HepG2 (cell line): Measurements from ENCODE around the gene SEMA7A. TPM values are rescaled to one million over a fixed set of nuclear protein-coding genes. Genes with fewer than 3 reads are reported as not detected.
A peak's percentile ranks its signal among the peaks of the same experiment; 100 is the strongest.

Source experiments
- CERS6 ChIP-seq: sonication (generic); formaldehyde crosslinking; IDR thresholded peaks from 2 replicates; pipeline ENCODE4 v1.5.0; 2020; ENCODE audit warnings: missing genetic modification reagents
- EP300 ChIP-seq, 3 experiments: sonication (generic) in 1 of 3; formaldehyde crosslinking in 1 of 3; IDR thresholded peaks; 2 replicates each; pipeline versions ENCODE4 v1.5.1 to v1.6.1; 2011 to 2020; ENCODE audit warnings: low read depth in 2 of 3, low read length in 2 of 3, borderline replicate concordance in 1 of 3, improper control_type of control experiment in 1 of 3, mild to moderate bottlenecking in 1 of 3, missing genetic modification reagents in 1 of 3, moderate library complexity in 1 of 3
- HDAC1 ChIP-seq: sonication (generic); formaldehyde crosslinking; IDR thresholded peaks from 2 replicates; pipeline ENCODE4 v1.5.1; 2020; ENCODE audit warnings: mild to moderate bottlenecking, missing genetic modification reagents
- IRF1 ChIP-seq: sonication (generic); formaldehyde crosslinking; IDR thresholded peaks from 2 replicates; pipeline ENCODE4 v1.4.0; 2020; ENCODE audit warnings: low read depth, mild to moderate bottlenecking, missing genetic modification reagents
- NFYB ChIP-seq: sonication (generic); formaldehyde crosslinking; IDR thresholded peaks from 2 replicates; pipeline ENCODE4 v1.4.0; 2020; ENCODE audit warnings: missing genetic modification reagents
- SKI ChIP-seq: fragments of 450-650 bp; IDR thresholded peaks from one replicate; pipeline ENCODE4 v1.6.1; 2018; ENCODE audit warnings: mild to moderate bottlenecking; ENCODE audit not compliant: partially characterized antibody
- SMAD1 ChIP-seq: sonication (generic); formaldehyde crosslinking; IDR thresholded peaks from 2 replicates; pipeline ENCODE4 v1.4.0; 2020; ENCODE audit warnings: missing genetic modification reagents, low read depth, mild to moderate bottlenecking, borderline replicate concordance
- SMYD3 ChIP-seq: sonication (generic); formaldehyde crosslinking; IDR thresholded peaks from 2 replicates; pipeline ENCODE4 v1.8.1; 2023; ENCODE audit warnings: mild to moderate bottlenecking, missing genetic modification reagents
- STAT5B ChIP-seq: sonication (generic); formaldehyde crosslinking; IDR thresholded peaks from 2 replicates; pipeline ENCODE4 v1.4.0; 2020; ENCODE audit warnings: missing genetic modification reagents
- THYN1 ChIP-seq: sonication (generic); formaldehyde crosslinking; IDR thresholded peaks from 2 replicates; pipeline ENCODE4 v1.8.1; 2023; ENCODE audit warnings: low read depth, mild to moderate bottlenecking, moderate library complexity, missing genetic modification reagents, borderline replicate concordance
- UBTF ChIP-seq: sonication (generic); formaldehyde crosslinking; IDR thresholded peaks from 2 replicates; pipeline ENCODE4 v1.4.0; 2020; ENCODE audit warnings: mild to moderate bottlenecking, missing genetic modification reagents
- ZBTB14 ChIP-seq: sonication (generic); formaldehyde crosslinking; IDR thresholded peaks from 2 replicates; pipeline ENCODE4 v1.4.0; 2020; ENCODE audit warnings: missing genetic modification reagents
- ZNF281 ChIP-seq: sonication (generic); formaldehyde crosslinking; IDR thresholded peaks from 2 replicates; pipeline ENCODE4 v1.4.0; 2020; ENCODE audit warnings: missing genetic modification reagents, borderline replicate concordance
- ZNF484 ChIP-seq: sonication (generic); formaldehyde crosslinking; IDR thresholded peaks from 2 replicates; pipeline ENCODE4 v1.5.1; 2020; ENCODE audit warnings: mild to moderate bottlenecking, low read depth, missing genetic modification reagents, borderline replicate concordance
- ZNF629 ChIP-seq: sonication (generic); formaldehyde crosslinking; conservative IDR thresholded peaks from 2 replicates; pipeline ENCODE4 v1.5.0; 2020; ENCODE audit warnings: missing genetic modification reagents
- ZNF652 ChIP-seq: IDR thresholded peaks from 2 replicates; pipeline ENCODE4 v1.6.1; 2016; ENCODE audit warnings: low read depth, borderline replicate concordance
- ZNF816 ChIP-seq: sonication (generic); formaldehyde crosslinking; IDR thresholded peaks from 2 replicates; pipeline ENCODE4 v1.8.0; 2022; ENCODE audit warnings: missing genetic modification reagents, mild to moderate bottlenecking, borderline replicate concordance
- ZZZ3 ChIP-seq: sonication (generic); formaldehyde crosslinking; IDR thresholded peaks from 2 replicates; pipeline ENCODE4 v1.4.0; 2020; ENCODE audit warnings: missing genetic modification reagents, mild to moderate bottlenecking, borderline replicate concordance
- polyA plus RNA-seq, 8 experiments: library from polyadenylated mRNA; depleted of rRNA in 3 of 8; stranded (reverse) in 7 of 8; unstranded in 1 of 8; fragments of >200 nt; fragmentation: Illumina TruSeq in 4 of 8; extraction: Trizol in 4 of 8; gene quantifications; 2 replicates each; pipeline versions ENCODE4 v1.2.1 to v1.2.3, GENCODE V29; 2011 to 2016; ENCODE audit warnings: low read depth in 4 of 8, missing spikeins in 1 of 8, mixed read lengths in 1 of 8; ENCODE audit not compliant: insufficient read depth in 1 of 8
- total RNA-seq, 5 experiments: library from RNA; depleted of rRNA; stranded (reverse); fragments of >200 nt; fragmentation: Illumina TruSeq; extraction: Trizol; gene quantifications; 2 replicates each; pipeline ENCODE4 v1.2.3, GENCODE V29; 2016; ENCODE audit warnings: low read depth in 1 of 5

SEMA7A gene
- total and polyA plus RNA-seq, 2 of the 13 experiments (the other 11 are each of a cell fraction or from before 2014, with no cell fraction given) = 9.0 to 15.8 TPM

GRCh38 chr15:74373731-74374647 is 59.8 kb downstream of the SEMA7A start (continued):
- TF ChIP-seq IRF1 (CRISPR knock-in tag) = no peak
- no peak for TF ChIP-seq SKI
- 0 out of 2 replicates have a peak, but pooled peaks have one; percentile 31 for TF ChIP-seq SMYD3 (CRISPR knock-in tag)
- TF ChIP-seq ZNF629 (CRISPR knock-in tag) = no peak
- no peak for TF ChIP-seq ZNF281 (CRISPR knock-in tag)
- TF ChIP-seq ZNF652 = no peak
- TF ChIP-seq ZNF816 (CRISPR knock-in tag) = no peak
- TF ChIP-seq EP300 (IDR thresholded peaks at IDR 0.05; ENCODE audit: low read depth in 2 of 2, low read length in 2 of 2) = no peak
- TF ChIP-seq EP300 (CRISPR knock-in tag; IDR thresholded peaks at IDR 0.05; ENCODE audit: borderline replicate concordance) = no peak
- TF ChIP-seq ZBTB14 (CRISPR knock-in tag) = no peak
- TF ChIP-seq UBTF (CRISPR knock-in tag) = peak; percentile 54
- TF ChIP-seq ZZZ3 = no peak
- TF ChIP-seq CERS6 (CRISPR knock-in tag) = no peak
- TF ChIP-seq THYN1 (CRISPR knock-in tag) = no peak
- TF ChIP-seq ZNF484 (CRISPR knock-in tag) = no peak
- TF ChIP-seq HDAC1 (CRISPR knock-in tag) = peak; percentile 64; the same call in 1 of the 2 replicates
- TF ChIP-seq SMAD1 (CRISPR knock-in tag) = 0 out of 2 replicates have a peak, but pooled peaks have one; percentile 21
- TF ChIP-seq STAT5B (CRISPR knock-in tag) = no peak
- TF ChIP-seq NFYB = peak; percentile 86
